Stimulated activated CD4-positive, alpha-beta T cell treated with anti-CD3 and anti-CD28 coated beads, Interleukin-1b, Interleukin-23, amount 100 ng/mL, for 24 hours (primary cell): ENCODE measurements around the gene MYPN.
"Not testable (repeated sequence)": the region's sequence is repeated elsewhere in the genome, so short reads cannot be mapped to it uniquely, and the experiment has no call there.

Experiments
- DNase-seq, 4 experiments: peaks; one replicate each; pipeline ENCODE4 v3.0.0-alpha.2; 2020; ENCODE audit warnings: low read depth in 4 of 4, low spot score in 1 of 4

MYPN gene

DNA sequence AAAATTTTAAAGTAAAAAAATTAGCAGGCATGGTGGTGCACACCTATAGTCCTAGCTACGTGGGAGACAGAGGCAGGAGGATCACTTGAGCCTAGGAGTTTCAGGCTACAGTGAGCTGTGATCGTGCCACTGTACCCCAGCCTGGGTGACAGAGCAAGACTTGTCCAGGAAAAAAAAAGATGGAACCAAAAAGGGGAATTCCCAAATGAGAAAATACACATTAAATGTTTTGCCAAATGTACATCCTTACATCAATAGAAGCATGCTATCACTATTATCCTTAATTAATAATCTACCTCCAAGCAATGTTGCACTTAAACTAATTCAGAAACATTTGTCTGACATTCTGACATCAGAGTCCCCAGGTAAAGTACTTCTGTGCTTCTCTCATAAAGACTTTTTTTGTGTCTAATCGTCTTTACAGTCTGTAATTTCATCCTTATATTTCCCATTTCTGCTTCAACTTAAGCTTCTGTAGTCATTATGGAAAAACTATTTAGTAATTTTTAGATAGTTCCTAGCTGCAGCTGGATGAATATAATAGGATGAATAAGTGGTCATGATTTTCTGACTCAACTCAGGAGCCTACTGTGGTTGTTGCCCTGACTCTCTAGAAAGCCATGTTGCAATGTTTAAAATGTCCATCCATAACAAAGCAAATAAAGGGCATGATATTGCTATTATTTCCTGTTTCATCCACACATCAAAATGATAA is 57.7 kb downstream of the MYPN start:
- DNase-seq, result no peak

GRCh38 chr10:68167586-68168189 is 58.4 kb downstream of the MYPN start:
- DNase-seq, result no peak

DNA sequence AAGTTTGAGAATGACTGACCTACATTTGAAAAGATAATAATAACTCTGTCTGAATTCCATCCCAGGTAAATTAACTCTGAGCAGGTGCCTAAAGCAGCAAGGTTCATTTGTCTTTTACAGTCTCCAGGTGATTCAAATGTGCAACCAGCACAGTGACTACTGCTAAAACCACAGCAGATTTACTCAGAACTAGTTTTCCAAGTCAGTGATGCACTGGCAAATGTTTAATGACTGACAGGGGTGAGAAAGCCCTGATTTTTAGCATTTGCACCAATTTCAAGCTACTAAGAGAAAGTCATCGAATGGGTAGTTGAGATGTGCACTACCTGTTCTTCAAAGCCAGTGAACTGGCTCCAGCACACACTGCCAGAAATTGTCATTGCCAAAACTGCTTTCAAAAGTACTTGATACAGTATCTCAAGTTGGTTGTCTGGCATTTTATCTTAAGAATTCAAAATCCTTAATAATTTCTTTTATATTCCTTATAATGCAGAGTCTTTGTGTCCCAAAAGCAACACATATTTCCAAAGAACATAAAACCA is 62.3 kb downstream of the MYPN start:
- DNase-seq, result no peak

DNA sequence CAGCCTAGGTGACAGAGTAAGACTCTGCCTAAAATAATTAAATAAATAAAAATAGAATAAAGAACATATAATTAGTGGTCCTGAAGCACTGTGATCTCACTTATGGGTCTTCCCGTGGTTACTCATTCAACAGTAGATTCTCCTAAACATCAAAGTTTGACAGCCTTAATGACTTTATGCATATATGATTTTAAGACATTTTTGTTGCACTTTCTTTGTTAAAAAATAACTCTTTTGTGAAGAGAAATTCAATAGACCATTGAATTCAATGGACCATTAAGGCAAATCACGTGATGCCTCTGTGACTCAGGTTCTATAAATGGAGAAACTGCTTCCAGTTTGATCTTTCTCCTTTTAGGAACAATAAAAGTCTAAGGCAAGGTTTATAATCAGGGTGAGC is 63.0 kb downstream of the MYPN start:
- no peak for DNase-seq

- DNase-seq, result no peak
These were observed 66.7 kb downstream of the MYPN start for GRCh38 chr10:68175949-68176348.

DNA sequence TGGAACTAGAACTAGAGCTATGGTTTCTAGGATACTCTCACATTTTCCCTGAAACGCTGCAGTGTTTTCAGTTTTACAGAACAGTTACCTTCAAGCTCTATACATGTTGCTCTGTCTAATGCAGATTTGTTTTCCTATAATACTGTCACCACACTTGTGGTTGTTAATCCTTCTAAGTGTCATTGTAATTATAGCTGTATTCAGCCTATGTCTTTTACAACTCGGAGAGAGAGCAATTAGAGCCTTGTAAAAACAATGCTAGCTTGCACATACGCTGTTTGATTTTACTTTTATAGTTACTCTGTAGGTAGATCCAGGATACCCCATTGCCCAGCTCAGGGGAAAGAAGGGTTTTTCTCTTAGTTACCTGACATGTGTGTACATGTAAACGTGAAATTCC is 67.5 kb downstream of the MYPN start:
- DNase-seq, result no peak

GRCh38 chr10:68178592-68178991 is 69.3 kb downstream of the MYPN start:
- DNase-seq, result no peak

GRCh38 chr10:68179016-68179415 is 69.7 kb downstream of the MYPN start:
- no peak for DNase-seq

DNA sequence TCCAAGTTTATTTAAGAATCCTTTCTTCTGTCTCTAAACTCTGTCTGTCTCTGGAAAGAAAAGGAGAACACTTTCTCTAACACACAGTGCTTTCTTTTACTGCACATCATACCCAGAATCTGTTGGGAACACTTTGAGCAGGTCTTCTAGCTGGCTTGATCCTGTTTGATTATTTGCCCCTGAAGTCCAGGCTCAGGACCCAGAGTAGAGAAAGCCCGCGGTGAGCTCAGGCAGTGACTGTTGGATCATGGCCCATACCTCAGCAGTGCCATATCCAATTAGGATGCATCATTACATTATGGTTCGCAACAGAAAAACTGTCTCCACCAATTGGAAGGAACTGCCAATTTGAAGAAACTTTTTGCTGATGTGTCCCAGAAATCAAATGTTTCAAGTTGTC is 71.2 kb downstream of the MYPN start:
- no peak for DNase-seq

- no peak for DNase-seq
These were observed 75.3 kb downstream of the MYPN start for GRCh38 chr10:68184546-68184945.

GRCh38 chr10:68185085-68185484 is 75.8 kb downstream of the MYPN start:
- no peak for DNase-seq

- no peak for DNase-seq
These were observed 79.5 kb downstream of the MYPN start for GRCh38 chr10:68188835-68189234.

GRCh38 chr10:68192113-68192512 is 82.8 kb downstream of the MYPN start:
- no peak for DNase-seq

DNA sequence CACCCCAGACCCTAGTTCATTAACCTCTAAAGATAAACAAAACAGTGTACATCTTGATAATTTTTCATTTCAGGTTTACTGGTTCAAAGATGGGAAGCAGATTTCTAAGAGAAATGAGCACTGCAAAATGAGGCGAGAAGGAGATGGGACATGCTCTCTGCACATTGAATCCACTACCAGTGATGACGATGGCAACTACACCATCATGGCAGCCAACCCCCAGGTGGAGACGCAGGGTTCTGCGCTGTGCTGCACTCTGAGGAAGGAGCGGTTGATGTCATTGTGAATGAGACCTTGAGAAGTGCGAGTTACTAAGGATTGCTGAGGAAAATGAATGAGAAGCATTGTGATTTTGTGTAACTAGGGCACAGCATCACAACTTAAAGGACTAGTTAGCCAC is 85.0 kb downstream of the MYPN start:
- DNase-seq, result no peak

DNA sequence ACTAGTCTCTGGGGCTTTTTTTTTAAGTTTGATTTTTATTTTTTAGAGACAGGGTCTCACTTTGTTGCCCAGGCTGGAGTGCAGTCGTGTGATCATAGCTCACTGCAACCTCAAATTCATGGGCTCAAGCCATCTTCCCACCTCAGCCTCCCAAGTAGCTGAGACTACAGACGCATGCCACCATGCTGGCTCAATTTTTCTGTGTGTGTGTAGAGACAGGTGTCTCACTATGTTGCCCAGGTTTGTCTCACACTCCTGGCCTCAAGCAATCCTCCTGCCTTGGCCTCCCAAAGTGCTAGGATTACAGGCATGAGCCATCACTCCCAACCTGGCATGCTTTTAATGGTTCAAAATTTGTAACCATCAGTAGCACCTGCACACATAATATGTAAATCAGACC is 86.5 kb downstream of the MYPN start:
- not testable (repeated sequence) for DNase-seq

- DNase-seq, result no peak
These were observed 87.4 kb downstream of the MYPN start for GRCh38 chr10:68196701-68197100.

DNA sequence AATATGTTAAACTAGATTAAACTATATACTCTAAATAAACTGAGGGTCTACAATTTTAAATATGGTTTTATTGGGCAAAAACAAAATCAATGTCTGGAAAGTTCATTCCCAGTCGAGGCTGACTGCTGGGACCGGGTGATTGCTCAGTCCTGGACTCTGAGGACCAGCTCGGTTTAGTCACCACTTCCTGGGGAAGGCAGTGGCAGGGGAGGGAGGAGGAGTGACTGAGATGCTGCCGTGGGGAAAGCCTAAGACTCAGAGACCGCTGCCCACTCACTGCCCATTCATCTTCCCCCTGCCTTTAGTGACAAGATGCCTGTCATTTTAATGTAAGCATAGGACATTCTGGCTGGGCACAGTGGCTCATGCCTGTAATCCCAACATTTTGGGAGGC is 93.7 kb downstream of the MYPN start:
- DNase-seq, result no peak

- no peak for DNase-seq
These were observed 99.2 kb downstream of the MYPN start for GRCh38 chr10:68208424-68209042.

- DNase-seq, result no peak
These were observed 102.4 kb downstream of the MYPN start for GRCh38 chr10:68211669-68212068.

- no peak for DNase-seq
These were observed 103.5 kb downstream of the MYPN start for GRCh38 chr10:68212721-68213352.

DNA sequence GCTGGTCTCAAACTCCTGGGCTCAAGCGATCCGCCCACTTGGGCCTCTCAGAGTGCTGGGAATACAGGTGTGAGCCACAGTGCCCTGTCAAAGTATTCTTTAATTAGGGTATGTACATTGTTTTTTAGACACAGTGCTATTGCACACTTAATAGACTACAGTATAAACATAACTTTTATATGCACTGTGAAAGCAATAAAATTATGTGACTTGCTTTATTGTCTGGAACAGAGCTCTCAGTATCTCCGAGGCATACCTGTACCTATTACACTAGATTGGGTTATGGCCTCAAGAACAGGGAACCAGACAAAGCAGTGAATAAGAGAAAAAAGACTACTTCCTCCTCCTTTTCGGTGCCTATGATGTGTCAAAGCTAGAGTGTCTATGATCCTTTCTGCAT is 109.5 kb downstream of the MYPN start:
- no peak for DNase-seq

GRCh38 chr10:68221196-68221595 is 111.9 kb downstream of the MYPN start:
- no peak for DNase-seq
